Gastroesophageal sphincter (tissue), 3 donors: Measurements from ENCODE around the gene ARHGAP20.

Experiments
- EP300 ChIP-seq: sonication (generic); formaldehyde crosslinking; IDR thresholded peaks from one replicate; pipeline ENCODE4 v1.6.1; 2017; ENCODE audit warnings: antibody characterized with exemption, mild to moderate bottlenecking
- TF ChIP-seq, protein P1 (sequence below), 4 experiments: fragments of 200-600 bp in 2 of 4; fragments of 450-650 bp in 2 of 4; sonication (generic) in 1 of 4; IDR thresholded peaks; one replicate each; pipeline ENCODE4 v1.5.1; 2017 to 2019; ENCODE audit warnings: antibody characterized with exemption in 4 of 4, mild to moderate bottlenecking in 2 of 4, moderate library complexity in 2 of 4

DNA sequence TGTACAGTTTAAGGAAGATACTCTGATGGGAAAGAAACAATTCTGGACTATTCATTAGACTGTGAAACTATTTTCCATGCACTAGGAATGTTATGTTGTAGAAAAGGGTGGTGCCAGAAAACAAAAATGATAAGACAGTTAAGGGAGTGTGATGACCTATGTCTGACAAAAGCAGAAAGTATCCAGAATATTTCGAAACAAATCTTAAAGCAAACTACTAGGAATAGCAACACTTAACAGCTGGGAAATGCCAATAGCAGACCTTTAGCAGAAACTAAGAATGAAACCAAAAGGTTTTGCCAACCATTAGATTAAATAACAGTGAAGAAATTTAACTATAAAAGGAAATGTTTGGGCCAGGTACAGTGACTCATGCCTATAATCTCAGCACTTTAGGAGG lies 3.3 kb upstream of the ARHGAP20 start:
- no peak for TF ChIP-seq EP300
- TF ChIP-seq, protein P1, sequence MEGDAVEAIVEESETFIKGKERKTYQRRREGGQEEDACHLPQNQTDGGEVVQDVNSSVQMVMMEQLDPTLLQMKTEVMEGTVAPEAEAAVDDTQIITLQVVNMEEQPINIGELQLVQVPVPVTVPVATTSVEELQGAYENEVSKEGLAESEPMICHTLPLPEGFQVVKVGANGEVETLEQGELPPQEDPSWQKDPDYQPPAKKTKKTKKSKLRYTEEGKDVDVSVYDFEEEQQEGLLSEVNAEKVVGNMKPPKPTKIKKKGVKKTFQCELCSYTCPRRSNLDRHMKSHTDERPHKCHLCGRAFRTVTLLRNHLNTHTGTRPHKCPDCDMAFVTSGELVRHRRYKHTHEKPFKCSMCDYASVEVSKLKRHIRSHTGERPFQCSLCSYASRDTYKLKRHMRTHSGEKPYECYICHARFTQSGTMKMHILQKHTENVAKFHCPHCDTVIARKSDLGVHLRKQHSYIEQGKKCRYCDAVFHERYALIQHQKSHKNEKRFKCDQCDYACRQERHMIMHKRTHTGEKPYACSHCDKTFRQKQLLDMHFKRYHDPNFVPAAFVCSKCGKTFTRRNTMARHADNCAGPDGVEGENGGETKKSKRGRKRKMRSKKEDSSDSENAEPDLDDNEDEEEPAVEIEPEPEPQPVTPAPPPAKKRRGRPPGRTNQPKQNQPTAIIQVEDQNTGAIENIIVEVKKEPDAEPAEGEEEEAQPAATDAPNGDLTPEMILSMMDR (IDR thresholded peaks at IDR 0.05): no peak
